Effector memory CD4-positive, alpha-beta T cell (primary cell): ENCODE measurements around the gene CXorf66.
"Not testable (repeated sequence)": the region's sequence is repeated elsewhere in the genome, so short reads cannot be mapped to it uniquely, and the experiment has no call there.

Experiments used
- DNase-seq, 3 donors: peaks; one replicate each; pipeline ENCODE4 v3.0.0-alpha.2; 2020
- H3K27ac ChIP-seq: 2 replicates; pipeline ENCODE4 v1.7.0; 2013; ENCODE audit warnings: mild to moderate bottlenecking, low read length, moderate library complexity; ENCODE audit not compliant: insufficient read depth, poor library complexity, severe bottlenecking
- H3K27me3 ChIP-seq: replicated peaks from 2 replicates; pipeline ENCODE4 v1.7.0; 2013; ENCODE audit warnings: mild to moderate bottlenecking, low read length; ENCODE audit not compliant: insufficient read depth, control insufficient read depth, poor library complexity, severe bottlenecking
- H3K36me3 ChIP-seq: 2 replicates; pipeline ENCODE4 v1.7.0; 2013; ENCODE audit warnings: mild to moderate bottlenecking, low read length, moderate library complexity; ENCODE audit not compliant: control insufficient read depth, insufficient read depth
- H3K4me1 ChIP-seq: 2 replicates; pipeline ENCODE4 v1.7.0; 2013; ENCODE audit warnings: low read length, mild to moderate bottlenecking; ENCODE audit not compliant: control insufficient read depth, insufficient read depth, poor library complexity, severe bottlenecking
- H3K4me3 ChIP-seq: 2 replicates; pipeline ENCODE4 v1.7.0; 2013; ENCODE audit warnings: low read length, low read depth, mild to moderate bottlenecking; ENCODE audit not compliant: insufficient read depth, poor library complexity, severe bottlenecking
- H3K9me3 ChIP-seq: 2 replicates; pipeline ENCODE4 v1.7.0; 2013; ENCODE audit warnings: mild to moderate bottlenecking, low read length, moderate library complexity; ENCODE audit not compliant: control insufficient read depth

Gene CXorf66

DNA sequence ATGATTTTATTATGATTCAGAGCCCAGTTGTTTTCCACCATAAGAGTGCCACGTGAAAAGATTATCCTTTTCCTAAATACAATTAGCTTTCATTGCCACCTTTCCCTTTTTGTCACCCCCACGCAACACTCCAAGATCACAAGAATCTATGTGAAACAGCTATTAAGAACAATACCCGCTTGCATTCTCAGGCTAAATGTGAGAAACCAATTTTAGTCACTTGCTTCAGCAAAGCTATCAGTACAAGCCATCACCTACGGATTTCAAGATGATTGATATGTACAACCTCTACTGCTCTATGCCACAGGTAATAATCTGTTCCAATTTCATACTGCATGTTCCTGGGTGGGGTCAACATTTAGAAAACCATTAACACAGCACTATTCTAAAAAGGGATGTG lies 34.9 kb downstream of the CXorf66 start:
- Histone ChIP-seq H3K36me3 (no peaks in the 10 kb centered on the region), H3K9me3 (no peaks in the 10 kb centered on the region), H3K27ac (no peak overlapping the region), H3K27me3 (no peaks in the 10 kb centered on the region), H3K4me3 (no peak overlapping the region), H3K4me1 (peaks cover 11% of the 10 kb centered on the region)
- no peak for DNase-seq

DNA sequence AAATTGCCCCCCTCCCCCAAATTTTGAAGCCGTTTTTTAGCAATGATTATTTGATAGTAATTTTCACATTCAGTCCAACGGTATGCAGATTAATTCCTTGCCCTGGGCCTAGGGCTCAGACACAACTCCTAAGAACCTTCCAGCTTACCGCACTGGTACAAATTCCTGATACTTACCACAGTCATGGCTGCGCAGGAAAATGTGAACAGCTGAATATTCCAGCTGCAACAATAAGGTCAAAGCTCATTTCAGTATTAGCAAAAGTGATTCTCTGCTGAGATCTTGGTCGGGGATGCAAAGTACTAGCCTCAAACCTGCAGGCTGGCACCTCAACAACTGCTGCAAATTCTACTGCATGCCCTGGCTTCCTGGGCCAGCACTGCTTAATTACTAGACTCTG lies 35.4 kb downstream of the CXorf66 start:
- Histone ChIP-seq H3K4me1 (peaks cover 11% of the 10 kb centered on the region), H3K9me3 (no peaks in the 10 kb centered on the region), H3K27ac (no peak overlapping the region), H3K4me3 (no peak overlapping the region), H3K36me3 (no peaks in the 10 kb centered on the region), H3K27me3 (no peaks in the 10 kb centered on the region)
- DNase-seq, result no peak

DNA sequence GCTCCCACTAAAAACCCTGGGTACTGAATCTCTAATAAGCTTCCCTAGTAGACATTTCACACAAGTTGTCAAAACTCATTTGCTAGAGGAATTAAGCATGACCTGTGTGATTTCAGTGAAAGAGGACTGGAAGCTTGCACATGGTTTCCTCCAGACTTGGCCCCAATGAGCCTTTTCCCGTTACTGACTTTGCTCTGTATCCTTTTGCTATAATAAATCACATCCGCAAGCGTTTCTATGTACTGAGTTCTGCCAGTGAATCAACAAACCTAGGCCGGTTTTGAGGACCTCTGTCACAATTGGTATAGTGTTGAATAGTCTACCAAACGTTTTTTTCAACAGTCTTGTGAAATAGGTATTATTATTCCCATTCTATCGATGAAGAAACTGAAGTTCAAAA lies 40.6 kb downstream of the CXorf66 start:
- Histone ChIP-seq H3K36me3 (no peaks in the 10 kb centered on the region), H3K27ac (no peak overlapping the region), H3K4me3 (no peak overlapping the region), H3K27me3 (no peaks in the 10 kb centered on the region), H3K9me3 (no peaks in the 10 kb centered on the region), H3K4me1 (no peaks in the 10 kb centered on the region)
- no peak for DNase-seq

DNA sequence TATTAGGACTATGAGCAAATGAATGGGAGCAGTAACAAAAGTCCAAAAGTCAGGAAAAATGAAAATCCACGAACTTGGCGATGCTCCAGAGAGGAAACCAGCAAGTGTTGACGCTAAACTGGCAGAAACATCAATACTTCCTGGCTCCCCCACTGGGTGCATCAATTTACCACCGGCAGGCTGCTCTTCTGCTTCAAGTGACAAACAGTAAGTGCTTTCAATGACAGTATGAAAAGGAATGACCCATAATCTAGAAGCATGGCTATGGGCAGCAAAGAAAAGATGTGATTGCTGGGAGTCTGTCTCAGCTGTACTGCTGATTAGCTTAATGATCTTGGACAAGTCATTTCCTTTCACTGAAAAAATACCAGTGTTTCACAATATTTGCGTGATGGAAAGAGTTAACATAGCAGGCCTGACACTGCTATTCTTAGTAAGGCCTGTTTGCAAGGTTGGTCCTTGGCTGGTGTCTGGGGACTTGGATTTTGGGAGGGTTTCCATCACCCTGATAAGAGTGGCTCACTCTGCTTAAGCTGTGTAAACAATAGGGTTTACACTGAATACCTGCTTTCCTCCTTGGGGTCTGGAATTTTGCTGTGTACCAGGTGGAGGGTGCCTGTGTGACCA lies 41.1 kb downstream of the CXorf66 start:
- H3K27ac ChIP-seq, result no peak overlapping the region
- no peaks in the 10 kb centered on the region for H3K9me3 ChIP-seq
- no peak for DNase-seq
- H3K36me3 ChIP-seq, result no peaks in the 10 kb centered on the region
- no peaks in the 10 kb centered on the region for H3K4me1 ChIP-seq
- no peak overlapping the region for H3K4me3 ChIP-seq
- H3K27me3 ChIP-seq, result no peaks in the 10 kb centered on the region

DNA sequence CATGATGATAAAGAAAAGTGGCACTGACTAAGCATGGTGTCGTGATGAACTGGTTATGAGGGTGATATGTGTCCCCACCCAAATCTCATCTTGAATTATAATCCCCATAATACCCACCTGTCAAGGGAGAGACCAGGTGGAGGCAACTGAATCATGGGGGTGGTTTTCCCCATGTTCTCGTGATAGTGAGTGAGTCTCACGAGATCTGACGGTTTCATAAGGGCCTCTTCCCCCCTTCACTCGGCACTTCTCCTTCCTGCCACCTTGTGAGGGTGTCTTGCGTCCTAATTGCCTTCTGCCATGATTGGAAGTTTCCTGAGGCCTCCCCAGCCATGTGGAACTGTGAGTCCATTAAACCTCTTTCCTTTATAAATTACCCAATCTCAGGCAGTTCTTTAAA lies 44.2 kb downstream of the CXorf66 start:
- not testable (repeated sequence) for DNase-seq, H3K36me3 ChIP-seq, H3K4me3 ChIP-seq, H3K27ac ChIP-seq, H3K9me3 ChIP-seq, H3K4me1 ChIP-seq, H3K27me3 ChIP-seq

DNA sequence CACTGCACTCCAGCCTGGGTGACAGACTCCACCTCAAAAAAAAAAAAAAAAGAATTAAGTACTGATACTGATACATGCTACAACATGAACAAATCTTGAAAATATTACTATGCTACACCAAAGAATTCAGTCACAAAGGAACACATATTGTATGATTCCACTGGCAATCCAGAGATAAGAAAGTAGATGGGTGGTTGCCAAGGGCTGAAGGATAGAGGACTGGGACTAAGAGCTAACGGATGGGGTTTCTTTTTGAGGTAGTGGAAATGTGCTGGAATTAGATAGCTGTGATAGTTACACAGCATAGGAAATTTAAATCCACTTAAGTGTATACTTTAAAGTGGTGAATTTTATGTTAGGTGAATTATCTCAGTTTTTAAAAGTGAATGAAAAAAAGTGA lies 45.0 kb downstream of the CXorf66 start:
- no peaks in the 10 kb centered on the region for H3K27me3 ChIP-seq
- H3K4me1 ChIP-seq, result no peaks in the 10 kb centered on the region
- H3K27ac ChIP-seq, result no peak overlapping the region
- no peaks in the 10 kb centered on the region for H3K9me3 ChIP-seq
- H3K36me3 ChIP-seq, result no peaks in the 10 kb centered on the region
- DNase-seq, result no peak
- no peak overlapping the region for H3K4me3 ChIP-seq

DNA sequence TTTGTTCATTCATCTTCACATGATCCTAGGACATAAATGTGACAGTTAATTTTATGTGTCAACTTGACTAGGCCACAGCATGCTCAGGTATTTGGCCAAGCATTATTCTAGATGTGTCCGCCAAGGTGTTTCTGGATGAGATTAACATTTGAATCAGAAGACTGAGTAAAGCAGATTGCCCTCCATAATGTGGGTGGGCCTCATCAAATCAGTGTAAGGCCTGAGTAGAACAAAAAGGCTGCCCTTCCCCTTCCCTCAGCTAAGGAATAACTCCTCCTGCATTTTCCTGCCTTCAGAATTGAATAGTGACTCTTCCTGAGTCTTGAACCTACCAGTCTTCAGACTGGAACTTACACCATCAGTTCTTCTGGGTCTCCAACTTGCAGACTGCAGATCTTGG lies 50.9 kb downstream of the CXorf66 start:
- H3K4me3 ChIP-seq, result no peak overlapping the region
- no peaks in the 10 kb centered on the region for H3K9me3 ChIP-seq
- DNase-seq, result no peak
- no peaks in the 10 kb centered on the region for H3K4me1 ChIP-seq
- no peaks in the 10 kb centered on the region for H3K36me3 ChIP-seq
- H3K27ac ChIP-seq, result no peak overlapping the region
- no peaks in the 10 kb centered on the region for H3K27me3 ChIP-seq

DNA sequence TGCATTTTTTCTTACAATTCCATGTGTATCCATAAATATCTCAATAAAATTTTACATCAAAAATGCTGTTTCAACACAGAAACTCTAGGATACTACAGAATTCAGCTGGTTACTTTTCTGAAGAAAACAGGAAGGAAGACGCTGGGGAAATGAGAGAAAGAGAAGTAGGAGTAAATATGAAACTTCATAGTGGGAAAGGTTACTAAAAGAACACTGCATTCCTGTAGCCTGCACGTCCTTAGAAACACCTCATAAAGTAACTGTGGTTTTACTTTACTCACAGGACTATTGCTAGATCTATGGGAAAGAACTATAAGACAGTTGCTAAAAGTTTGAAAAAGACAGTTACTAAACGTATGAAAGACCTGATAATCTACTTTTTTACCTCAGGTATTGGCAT lies 55.6 kb downstream of the CXorf66 start:
- Histone ChIP-seq H3K4me3 (no peak overlapping the region), H3K27me3 (no peaks in the 10 kb centered on the region), H3K27ac (no peak overlapping the region), H3K9me3 (no peaks in the 10 kb centered on the region), H3K36me3 (no peaks in the 10 kb centered on the region), H3K4me1 (no peaks in the 10 kb centered on the region)
- no peak for DNase-seq

DNA sequence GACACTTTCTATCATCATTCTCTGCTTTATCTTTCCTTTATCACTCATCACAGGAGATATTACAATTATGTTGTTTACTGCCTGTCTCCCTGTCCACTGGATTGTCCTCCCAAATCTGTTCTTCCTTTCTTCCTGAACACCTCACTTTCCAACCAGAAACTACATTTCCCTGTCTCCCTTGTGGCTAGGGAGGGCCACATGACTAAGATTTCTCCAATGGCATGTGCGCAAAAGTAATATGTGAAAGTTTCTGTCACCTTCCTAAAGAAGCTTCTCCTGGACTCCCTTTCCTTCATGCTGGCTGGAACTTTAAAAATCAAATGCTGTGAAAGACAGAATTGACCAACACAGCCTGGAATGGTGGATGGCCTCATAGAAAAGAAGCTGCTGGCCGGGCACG lies 58.2 kb downstream of the CXorf66 start:
- Histone ChIP-seq H3K4me3 (no peak overlapping the region), H3K27me3 (no peaks in the 10 kb centered on the region), H3K4me1 (no peaks in the 10 kb centered on the region), H3K27ac (no peak overlapping the region), H3K36me3 (no peaks in the 10 kb centered on the region), H3K9me3 (no peaks in the 10 kb centered on the region)
- no peak for DNase-seq

DNA sequence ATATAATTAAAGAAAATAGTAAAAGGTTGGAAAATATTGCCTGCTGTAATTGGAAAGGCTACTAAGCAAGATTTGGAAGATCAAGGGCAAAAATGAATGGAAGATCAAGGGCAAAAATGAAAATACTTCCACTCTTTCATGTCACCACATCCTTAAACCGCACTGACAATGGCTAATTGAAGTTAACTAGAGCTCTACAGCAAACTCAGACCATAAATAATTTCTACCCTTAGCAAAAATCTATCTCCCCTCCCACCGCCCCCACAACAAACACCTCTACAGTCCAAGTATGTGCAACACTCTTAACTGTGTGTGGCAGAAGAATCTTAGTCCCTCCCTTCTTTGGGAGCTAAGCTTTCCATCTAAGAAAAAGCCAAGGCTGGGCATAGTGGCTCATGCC lies 59.6 kb downstream of the CXorf66 start:
- no peak for DNase-seq
- no peaks in the 10 kb centered on the region for H3K36me3 ChIP-seq
- no peak overlapping the region for H3K27ac ChIP-seq
- H3K9me3 ChIP-seq, result no peaks in the 10 kb centered on the region
- H3K4me3 ChIP-seq, result no peak overlapping the region
- H3K27me3 ChIP-seq, result no peaks in the 10 kb centered on the region
- no peaks in the 10 kb centered on the region for H3K4me1 ChIP-seq
